ENCODE measurements around the gene CUL5.

DNA sequence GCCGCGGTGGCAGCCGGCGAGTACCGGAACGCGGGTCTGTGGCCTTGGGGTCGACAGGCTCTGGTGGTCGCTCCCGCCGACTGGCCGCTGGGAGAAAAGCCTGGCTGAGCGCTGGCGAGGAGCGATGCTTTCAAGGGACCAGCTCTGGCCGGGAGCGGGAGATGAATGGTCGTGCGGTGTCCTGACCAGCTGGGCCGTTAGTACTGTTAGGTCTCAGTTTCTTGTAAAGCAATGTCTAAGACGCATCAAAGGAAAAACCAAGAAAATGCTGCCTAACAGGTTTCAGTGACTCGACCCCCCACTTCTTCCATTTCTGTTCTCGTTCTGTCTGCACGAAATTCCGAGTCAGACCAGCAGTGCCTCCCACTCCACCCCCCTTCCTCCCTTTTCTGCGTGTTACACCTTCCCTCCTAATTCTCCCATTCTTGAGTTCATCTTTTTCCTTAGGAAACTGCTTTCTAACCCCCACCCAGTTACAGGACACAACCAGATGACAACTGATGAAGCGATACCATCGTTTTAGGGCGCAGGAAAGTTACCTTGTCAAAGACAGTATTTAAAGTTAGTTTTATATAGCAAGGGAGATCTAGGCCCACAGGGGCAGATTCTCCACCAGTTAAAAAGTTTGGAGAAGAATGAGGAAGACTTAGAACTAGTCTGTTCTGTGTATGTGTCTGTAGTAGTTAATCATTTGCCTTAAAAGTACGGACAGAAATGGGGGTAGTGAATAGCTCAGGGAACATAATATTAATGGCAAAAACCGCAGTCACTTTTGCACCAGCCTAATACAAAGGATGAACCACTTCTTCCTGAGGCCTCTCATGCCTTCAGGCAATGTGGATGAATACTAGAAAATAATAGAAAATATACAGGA, 1.0 kb downstream of the CUL5 start:
- TF ChIP-seq, protein P1, sequence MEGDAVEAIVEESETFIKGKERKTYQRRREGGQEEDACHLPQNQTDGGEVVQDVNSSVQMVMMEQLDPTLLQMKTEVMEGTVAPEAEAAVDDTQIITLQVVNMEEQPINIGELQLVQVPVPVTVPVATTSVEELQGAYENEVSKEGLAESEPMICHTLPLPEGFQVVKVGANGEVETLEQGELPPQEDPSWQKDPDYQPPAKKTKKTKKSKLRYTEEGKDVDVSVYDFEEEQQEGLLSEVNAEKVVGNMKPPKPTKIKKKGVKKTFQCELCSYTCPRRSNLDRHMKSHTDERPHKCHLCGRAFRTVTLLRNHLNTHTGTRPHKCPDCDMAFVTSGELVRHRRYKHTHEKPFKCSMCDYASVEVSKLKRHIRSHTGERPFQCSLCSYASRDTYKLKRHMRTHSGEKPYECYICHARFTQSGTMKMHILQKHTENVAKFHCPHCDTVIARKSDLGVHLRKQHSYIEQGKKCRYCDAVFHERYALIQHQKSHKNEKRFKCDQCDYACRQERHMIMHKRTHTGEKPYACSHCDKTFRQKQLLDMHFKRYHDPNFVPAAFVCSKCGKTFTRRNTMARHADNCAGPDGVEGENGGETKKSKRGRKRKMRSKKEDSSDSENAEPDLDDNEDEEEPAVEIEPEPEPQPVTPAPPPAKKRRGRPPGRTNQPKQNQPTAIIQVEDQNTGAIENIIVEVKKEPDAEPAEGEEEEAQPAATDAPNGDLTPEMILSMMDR (conservative IDR thresholded peaks at IDR 0.05), result no peak
- TF ChIP-seq ZFX (IDR thresholded peaks at IDR 0.05), result no peak
